H1 (cell line): ENCODE data around the gene ISM1.

Experiments
- CBX5 ChIP-seq: fragments of 300-800, 300-1000 bp; sonication (generic); IDR thresholded peaks from 2 replicates; pipeline ENCODE4 v1.7.1; 2016; ENCODE audit warnings: antibody characterized with exemption, low read length, low read depth
- CEBPB ChIP-seq: IDR thresholded peaks from 2 replicates; pipeline ENCODE4 v1.6.1; 2012; ENCODE audit warnings: low read depth, low read length
- CTCF ChIP-seq, 3 experiments: IDR thresholded peaks; 1 replicate in 2 of 3; 2 replicates in 1 of 3; pipeline versions ENCODE4 v1.5.1 to v1.6.1; 2011; ENCODE audit warnings: low read length in 3 of 3, mild to moderate bottlenecking in 3 of 3, inconsistent platforms in 2 of 3, low read depth in 1 of 3, moderate library complexity in 1 of 3; ENCODE audit not compliant: insufficient read depth in 1 of 3; ENCODE audit errors: control extremely low read depth in 1 of 3
- POU5F1 ChIP-seq: IDR thresholded peaks from 2 replicates; pipeline ENCODE4 v1.6.1; 2011; ENCODE audit warnings: low read depth, mild to moderate bottlenecking, low read length, moderate library complexity

GRCh38 chr20:13186043-13186774 lies 34.9 kb upstream of the ISM1 start:
- TF ChIP-seq CTCF (IDR thresholded peaks at IDR 0.05; ENCODE audit: control extremely low read depth in 1 of 3, insufficient read depth in 1 of 3, low read depth in 1 of 3, low read length in 3 of 3), result no peak
- TF ChIP-seq POU5F1, result peak; percentile 83; the same call in 1 of the 2 replicates
- no peak for TF ChIP-seq CBX5
- no peak for TF ChIP-seq CEBPB
